Measurements from ENCODE around the gene CCDC24.

The CCDC24 gene

GRCh38 chr1:43956234-43956633 is 35.2 kb upstream of the CCDC24 start:
- DNase-seq (ENCODE audit: low read depth), result no peak
- TF ChIP-seq, protein P1, sequence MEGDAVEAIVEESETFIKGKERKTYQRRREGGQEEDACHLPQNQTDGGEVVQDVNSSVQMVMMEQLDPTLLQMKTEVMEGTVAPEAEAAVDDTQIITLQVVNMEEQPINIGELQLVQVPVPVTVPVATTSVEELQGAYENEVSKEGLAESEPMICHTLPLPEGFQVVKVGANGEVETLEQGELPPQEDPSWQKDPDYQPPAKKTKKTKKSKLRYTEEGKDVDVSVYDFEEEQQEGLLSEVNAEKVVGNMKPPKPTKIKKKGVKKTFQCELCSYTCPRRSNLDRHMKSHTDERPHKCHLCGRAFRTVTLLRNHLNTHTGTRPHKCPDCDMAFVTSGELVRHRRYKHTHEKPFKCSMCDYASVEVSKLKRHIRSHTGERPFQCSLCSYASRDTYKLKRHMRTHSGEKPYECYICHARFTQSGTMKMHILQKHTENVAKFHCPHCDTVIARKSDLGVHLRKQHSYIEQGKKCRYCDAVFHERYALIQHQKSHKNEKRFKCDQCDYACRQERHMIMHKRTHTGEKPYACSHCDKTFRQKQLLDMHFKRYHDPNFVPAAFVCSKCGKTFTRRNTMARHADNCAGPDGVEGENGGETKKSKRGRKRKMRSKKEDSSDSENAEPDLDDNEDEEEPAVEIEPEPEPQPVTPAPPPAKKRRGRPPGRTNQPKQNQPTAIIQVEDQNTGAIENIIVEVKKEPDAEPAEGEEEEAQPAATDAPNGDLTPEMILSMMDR (IDR thresholded peaks at IDR 0.05; ENCODE audit: control insufficient read depth, insufficient read depth, low read depth, low read length, missing control alignments), result no peak
- no peak overlapping the region for H3K4me3 ChIP-seq (ENCODE audit: control insufficient read depth, low read depth, low read length)

DNA sequence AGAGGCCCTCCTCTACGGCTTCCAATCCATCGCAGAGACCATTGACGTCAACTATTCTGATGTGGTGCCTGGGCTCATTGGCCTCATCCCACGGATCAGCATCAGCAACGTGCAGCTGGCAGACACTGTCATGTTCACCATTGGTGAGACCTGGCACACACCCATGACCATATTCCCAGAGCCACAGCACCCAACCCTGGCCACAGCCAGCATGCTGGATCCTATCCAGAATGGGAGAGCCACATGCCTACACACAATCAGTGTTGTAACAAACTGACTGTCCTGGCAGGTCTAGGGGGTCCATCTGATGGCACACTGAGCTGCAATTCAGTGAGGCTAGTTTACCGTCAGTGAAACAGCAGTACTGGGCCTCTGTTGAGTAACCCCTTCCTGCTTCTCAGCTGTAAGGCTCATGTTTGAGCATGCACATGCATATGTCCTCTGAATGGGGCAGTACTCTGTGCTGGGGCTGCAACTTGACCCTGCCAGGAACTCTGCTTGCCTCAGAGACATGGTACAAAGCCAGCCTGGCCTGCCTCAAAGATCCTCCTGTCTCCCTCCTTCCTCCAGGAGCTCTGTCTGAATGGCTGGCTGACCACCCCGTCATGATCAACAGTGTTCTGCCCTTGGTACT is 33.9 kb upstream of the CCDC24 start:
- DNase-seq (ENCODE audit: low read depth), result no peak
- no peak overlapping the region for H3K4me3 ChIP-seq (ENCODE audit: control insufficient read depth, low read depth, low read length)
- TF ChIP-seq, protein P1 (IDR thresholded peaks at IDR 0.05; ENCODE audit: control insufficient read depth, insufficient read depth, low read depth, low read length, missing control alignments), result no peak

DNA sequence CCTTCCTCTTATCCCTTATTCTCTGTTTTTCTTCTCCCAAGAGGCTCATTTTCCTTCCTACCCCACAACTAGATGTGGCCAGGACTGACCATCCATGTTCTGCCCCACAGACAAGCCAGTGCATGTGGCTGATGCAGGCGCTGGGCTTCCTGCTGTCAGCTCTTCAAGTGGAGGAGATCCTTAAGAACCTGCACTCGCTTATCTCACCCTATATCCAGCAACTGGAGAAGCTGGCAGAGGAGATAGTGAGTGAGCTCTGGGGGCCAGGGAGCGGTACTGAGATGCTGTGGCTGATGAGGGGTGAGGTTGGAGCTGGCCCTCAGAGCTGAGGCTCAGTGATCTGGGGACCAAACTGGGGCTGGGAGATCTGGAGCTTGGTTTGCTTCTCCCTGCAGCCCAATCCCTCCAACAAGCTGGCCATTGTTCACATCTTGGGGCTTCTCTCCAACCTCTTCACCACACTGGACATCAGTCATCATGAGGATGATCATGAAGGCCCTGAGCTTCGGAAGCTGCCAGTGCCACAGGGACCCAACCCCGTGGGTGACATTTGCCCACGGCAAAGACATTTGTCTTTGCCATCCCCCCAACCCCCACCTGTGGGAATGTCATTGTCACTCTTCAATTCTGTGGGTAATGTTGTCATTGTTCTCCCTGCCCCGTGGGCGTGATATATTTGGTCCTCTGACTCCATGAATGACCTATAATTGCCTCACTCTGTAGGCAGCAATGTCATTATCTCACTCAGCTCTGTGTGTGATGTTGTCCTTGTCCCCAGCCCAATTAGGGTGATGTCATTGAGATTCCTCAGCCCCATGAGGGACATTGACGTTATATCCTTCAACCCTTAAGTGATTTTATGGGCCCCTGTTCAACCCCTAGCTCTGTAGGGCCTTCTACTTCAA is 32.8 kb upstream of the CCDC24 start:
- no peak for DNase-seq (ENCODE audit: low read depth)
- TF ChIP-seq, protein P1 (IDR thresholded peaks at IDR 0.05; ENCODE audit: control insufficient read depth, insufficient read depth, low read depth, low read length, missing control alignments), result no peak
- H3K4me3 ChIP-seq (ENCODE audit: control insufficient read depth, low read depth, low read length), result no peak overlapping the region

GRCh38 chr1:43960798-43961197 is 30.6 kb upstream of the CCDC24 start:
- no peak overlapping the region for H3K4me3 ChIP-seq (ENCODE audit: control insufficient read depth, low read depth, low read length)
- no peak for DNase-seq (ENCODE audit: low read depth)
- TF ChIP-seq, protein P1 (IDR thresholded peaks at IDR 0.05; ENCODE audit: control insufficient read depth, insufficient read depth, low read depth, low read length, missing control alignments), result no peak

- DNase-seq (ENCODE audit: low read depth), result no peak
- TF ChIP-seq, protein P1 (IDR thresholded peaks at IDR 0.05; ENCODE audit: control insufficient read depth, insufficient read depth, low read depth, low read length, missing control alignments), result no peak
- H3K4me3 ChIP-seq (ENCODE audit: control insufficient read depth, low read depth, low read length), result no peak overlapping the region
Measured at GRCh38 chr1:43961692-43962091, 29.7 kb upstream of the CCDC24 start.

- TF ChIP-seq, protein P1 (IDR thresholded peaks at IDR 0.05; ENCODE audit: control insufficient read depth, insufficient read depth, low read depth, low read length, missing control alignments), result no peak
- DNase-seq (ENCODE audit: low read depth), result no peak
- no peak overlapping the region for H3K4me3 ChIP-seq (ENCODE audit: control insufficient read depth, low read depth, low read length)
Measured at GRCh38 chr1:43962324-43962723, 29.1 kb upstream of the CCDC24 start.
